Osteocyte (in vitro differentiated cells): ENCODE results near the gene INPP1. TPM values are rescaled to one million over a fixed set of nuclear protein-coding genes. Genes with fewer than 3 reads are reported as not detected.
A peak's percentile ranks its signal among the peaks of the same experiment; 100 is the strongest.

Experiments used
- DNase-seq: peaks from one replicate; pipeline ENCODE4 v3.0.0; 2021; ENCODE audit warnings: mixed read lengths; ENCODE audit not compliant: unreplicated experiment; ENCODE audit errors: extremely low spot score
- H3K27ac Mint-ChIP-seq: one replicate; pipeline ENCODE4 v1.8.0; 2021; ENCODE audit warnings: mild to moderate bottlenecking, mixed read lengths; ENCODE audit not compliant: unreplicated experiment
- H3K27me3 Mint-ChIP-seq: one replicate; pipeline ENCODE4 v1.8.0; 2021; ENCODE audit warnings: mixed read lengths; ENCODE audit not compliant: unreplicated experiment
- H3K36me3 Mint-ChIP-seq: one replicate; pipeline ENCODE4 v1.8.0; 2021; ENCODE audit warnings: mixed read lengths; ENCODE audit not compliant: unreplicated experiment
- H3K4me1 Mint-ChIP-seq: one replicate; pipeline ENCODE4 v1.8.0; 2021; ENCODE audit warnings: mixed read lengths; ENCODE audit not compliant: unreplicated experiment
- H3K4me3 Mint-ChIP-seq: one replicate; pipeline ENCODE4 v1.8.0; 2021; ENCODE audit warnings: mild to moderate bottlenecking, moderate library complexity, mixed read lengths; ENCODE audit not compliant: unreplicated experiment
- H3K9me3 Mint-ChIP-seq: one replicate; pipeline ENCODE4 v1.8.0; 2021; ENCODE audit warnings: mixed read lengths; ENCODE audit not compliant: unreplicated experiment
- total RNA-seq: library from RNA; stranded (reverse); gene quantifications from 2 replicates; pipeline ENCODE4 v1.2.1, GENCODE V29; 2021
- TF ChIP-seq, protein P1 (sequence below): fragments of 200-600 bp; sonication (generic); IDR thresholded peaks from 2 replicates; pipeline ENCODE4 v1.5.0; 2021; ENCODE audit warnings: antibody characterized with exemption, mild to moderate bottlenecking, moderate library complexity

The INPP1 gene
- total RNA-seq, 1 donor from 2014 or later: 17.3 TPM

DNA sequence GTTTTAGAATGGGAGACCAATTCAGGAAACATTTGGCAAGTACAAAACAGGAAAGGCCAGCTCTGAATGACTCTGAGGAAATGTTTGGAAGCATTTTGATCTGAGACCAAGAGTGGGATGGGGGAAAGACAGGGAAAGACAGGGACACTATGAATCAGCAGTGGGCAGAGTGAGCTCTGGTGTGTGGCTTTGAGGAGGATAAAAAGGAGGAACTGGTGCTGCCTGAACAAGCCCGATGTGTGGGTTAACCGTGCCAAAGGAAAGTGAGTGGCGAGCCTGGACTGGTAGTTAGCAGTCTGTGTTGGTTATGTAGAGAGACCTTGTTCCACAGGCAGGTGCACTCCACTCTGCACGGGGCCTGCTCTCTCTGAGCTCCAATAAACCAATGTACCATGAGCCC lies 70.0 kb downstream of the INPP1 start:
- DNase-seq: no peak
- Mint-ChIP-seq H3K4me3 (no peak overlapping the region), H3K27me3 (peaks cover 5% of the 10 kb centered on the region), H3K4me1 (peaks cover 7% of the 10 kb centered on the region), H3K36me3 (peaks cover 5% of the 10 kb centered on the region), H3K9me3 (no peaks in the 10 kb centered on the region), H3K27ac (no peak overlapping the region)
- TF ChIP-seq, protein P1, sequence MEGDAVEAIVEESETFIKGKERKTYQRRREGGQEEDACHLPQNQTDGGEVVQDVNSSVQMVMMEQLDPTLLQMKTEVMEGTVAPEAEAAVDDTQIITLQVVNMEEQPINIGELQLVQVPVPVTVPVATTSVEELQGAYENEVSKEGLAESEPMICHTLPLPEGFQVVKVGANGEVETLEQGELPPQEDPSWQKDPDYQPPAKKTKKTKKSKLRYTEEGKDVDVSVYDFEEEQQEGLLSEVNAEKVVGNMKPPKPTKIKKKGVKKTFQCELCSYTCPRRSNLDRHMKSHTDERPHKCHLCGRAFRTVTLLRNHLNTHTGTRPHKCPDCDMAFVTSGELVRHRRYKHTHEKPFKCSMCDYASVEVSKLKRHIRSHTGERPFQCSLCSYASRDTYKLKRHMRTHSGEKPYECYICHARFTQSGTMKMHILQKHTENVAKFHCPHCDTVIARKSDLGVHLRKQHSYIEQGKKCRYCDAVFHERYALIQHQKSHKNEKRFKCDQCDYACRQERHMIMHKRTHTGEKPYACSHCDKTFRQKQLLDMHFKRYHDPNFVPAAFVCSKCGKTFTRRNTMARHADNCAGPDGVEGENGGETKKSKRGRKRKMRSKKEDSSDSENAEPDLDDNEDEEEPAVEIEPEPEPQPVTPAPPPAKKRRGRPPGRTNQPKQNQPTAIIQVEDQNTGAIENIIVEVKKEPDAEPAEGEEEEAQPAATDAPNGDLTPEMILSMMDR: no peak

DNA sequence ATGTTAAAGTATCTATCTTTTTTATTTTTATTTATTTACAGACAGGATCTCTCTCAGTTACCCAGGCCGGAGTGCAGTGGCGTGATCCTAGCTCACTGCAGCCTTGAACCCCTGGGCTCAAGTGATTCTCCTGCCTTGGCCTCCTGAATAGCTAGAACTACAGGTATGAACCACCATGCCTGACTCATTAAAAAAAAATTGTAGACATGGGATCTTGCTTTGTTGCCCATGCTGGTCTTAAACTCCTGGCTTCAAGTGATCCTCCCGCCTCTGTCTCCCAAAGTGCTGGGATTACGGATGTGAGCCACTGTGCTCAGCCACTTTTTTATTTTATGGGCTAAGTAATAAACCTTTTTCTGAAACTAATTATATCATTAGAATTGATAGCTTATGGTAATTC lies 71.9 kb downstream of the INPP1 start:
- H3K27me3 Mint-ChIP-seq: peaks cover 1% of the 10 kb centered on the region
- H3K4me3 Mint-ChIP-seq: no peak overlapping the region
- H3K9me3 Mint-ChIP-seq: no peaks in the 10 kb centered on the region
- no peak for DNase-seq
- H3K36me3 Mint-ChIP-seq: peaks cover 1% of the 10 kb centered on the region
- no peak overlapping the region for H3K27ac Mint-ChIP-seq
- TF ChIP-seq, protein P1: no peak
- peaks cover 7% of the 10 kb centered on the region for H3K4me1 Mint-ChIP-seq

DNA sequence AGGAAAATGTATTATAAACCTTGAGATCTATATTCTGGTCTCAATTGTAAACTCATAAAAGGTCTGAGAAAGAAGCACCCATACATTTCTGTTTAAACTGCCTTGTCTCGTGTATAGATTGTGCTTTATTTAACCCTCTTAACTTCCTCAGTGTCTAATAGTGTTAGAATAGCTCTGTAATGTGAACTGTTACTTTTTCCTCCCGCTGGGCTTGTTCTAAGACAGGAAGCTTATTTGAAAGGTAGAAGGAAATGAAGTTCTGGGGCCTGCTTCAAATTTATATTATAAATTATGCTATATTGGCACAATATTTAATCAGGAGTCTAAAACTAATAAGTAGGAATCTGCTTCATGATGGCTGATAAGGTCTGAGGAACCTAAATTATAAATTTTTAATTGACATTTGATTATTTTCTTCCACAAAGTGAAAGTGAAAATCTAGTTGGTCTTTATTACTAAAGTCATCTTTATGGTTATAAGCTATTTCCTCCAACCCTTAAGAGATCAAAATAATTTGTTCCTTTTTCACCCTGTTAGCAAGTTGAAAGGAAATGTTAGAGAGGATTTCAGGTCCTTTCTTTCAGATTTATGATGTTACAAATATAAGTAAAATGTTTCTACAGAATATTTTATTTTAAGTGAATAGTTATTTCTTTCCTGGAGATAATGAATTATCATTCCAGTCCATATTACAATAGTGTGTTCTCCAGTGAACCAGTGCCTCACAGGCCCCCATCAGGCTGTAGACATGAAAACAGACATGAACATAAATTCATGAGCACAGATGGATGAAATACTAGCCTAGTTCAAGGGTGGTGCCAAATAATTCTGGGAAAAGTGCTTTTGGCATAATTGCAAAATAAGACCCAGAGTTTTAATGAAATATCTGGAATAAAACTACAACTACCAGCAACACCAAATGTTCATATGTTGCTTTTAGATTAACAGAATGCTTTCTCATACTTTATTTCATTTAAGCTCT lies 72.7 kb downstream of the INPP1 start:
- Mint-ChIP-seq H3K4me3 (no peak overlapping the region), H3K4me1 (peaks cover 7% of the 10 kb centered on the region), H3K36me3 (peaks cover 6% of the 10 kb centered on the region), H3K27me3 (peaks cover 10% of the 10 kb centered on the region), H3K27ac (peak overlapping the region; percentile 3), H3K9me3 (no peaks in the 10 kb centered on the region)
- no peak for DNase-seq
- TF ChIP-seq, protein P1: no peak

DNA sequence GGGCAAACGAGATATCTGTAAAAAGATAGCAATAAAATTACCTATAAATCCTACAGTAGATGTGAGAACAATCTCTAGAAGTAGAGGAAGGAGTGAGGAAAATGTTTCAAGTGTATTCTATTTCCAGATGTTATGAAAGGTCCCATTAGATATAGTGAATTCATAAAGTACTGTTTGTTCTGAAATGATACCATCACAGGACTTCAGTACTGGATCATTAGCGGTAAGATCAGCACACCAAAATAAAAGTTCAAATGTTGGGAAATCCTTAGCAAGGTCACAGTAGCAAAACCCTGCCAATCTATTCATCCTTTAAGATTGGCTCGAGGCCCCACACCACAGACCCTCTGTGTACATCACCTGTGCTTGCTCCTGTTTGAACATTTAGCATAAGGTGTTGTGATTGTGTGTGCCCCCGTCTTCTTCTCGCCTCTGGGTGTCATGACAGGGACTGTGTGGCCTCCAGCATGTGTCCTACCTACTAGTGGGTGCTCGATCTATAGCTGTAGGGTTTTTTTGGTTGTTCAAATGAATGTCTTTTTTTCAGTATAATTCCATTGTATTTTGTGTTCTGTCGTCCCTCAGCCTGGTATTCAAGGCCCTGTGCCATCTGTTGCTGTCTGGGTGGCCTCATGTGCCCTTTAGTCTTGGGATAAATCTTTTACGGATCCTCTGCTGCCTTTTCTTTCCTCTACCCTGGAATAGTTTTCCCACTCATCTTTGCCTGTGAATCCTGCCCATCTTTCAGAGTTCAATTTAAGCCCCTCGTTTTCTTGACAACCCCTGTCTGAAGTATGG lies 73.9 kb downstream of the INPP1 start:
- Mint-ChIP-seq H3K4me3 (no peak overlapping the region), H3K4me1 (peaks cover 7% of the 10 kb centered on the region), H3K27me3 (peaks cover 10% of the 10 kb centered on the region), H3K27ac (no peak overlapping the region), H3K36me3 (peaks cover 8% of the 10 kb centered on the region), H3K9me3 (no peaks in the 10 kb centered on the region)
- TF ChIP-seq, protein P1: no peak
- DNase-seq: no peak

DNA sequence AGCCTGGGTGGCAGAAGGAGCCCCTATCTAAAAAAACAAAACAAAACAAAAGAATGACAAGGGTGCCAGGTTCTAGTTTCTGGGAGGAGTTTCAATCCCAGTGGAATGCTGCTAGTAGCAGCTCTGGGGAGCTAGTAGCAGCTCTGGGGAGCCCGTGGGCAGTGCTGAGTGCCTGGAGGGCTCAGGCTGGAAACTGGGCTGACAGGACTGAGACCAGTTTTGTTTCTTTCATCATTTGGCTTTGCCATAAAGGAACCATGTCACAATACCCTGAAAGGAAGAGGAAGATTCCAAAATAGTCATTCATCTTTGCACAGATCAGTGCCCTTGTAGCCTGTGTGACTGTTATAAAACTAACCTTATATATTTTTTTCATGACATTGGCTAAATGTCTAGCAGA lies 75.3 kb downstream of the INPP1 start:
- Mint-ChIP-seq H3K27ac (no peak overlapping the region), H3K4me1 (peaks cover 7% of the 10 kb centered on the region), H3K9me3 (no peaks in the 10 kb centered on the region), H3K27me3 (peaks cover 20% of the 10 kb centered on the region), H3K36me3 (peaks cover 8% of the 10 kb centered on the region), H3K4me3 (no peak overlapping the region)
- TF ChIP-seq, protein P1: no peak
- DNase-seq: no peak
